ENCODE measurements around the gene EBLN2.

EBLN2 gene

GRCh38 chr3:73036694-73037591 lies 24.5 kb upstream of the EBLN2 start:
- Histone ChIP-seq H3K4me1 (ENCODE audit: insufficient read depth, low read length) (peaks cover 30% of the 10 kb centered on the region), H3K9me3 (ENCODE audit: low read length) (no peaks in the 10 kb centered on the region), H3K27ac (ENCODE audit: low read depth, low read length) (no peak overlapping the region), H3K27me3 (ENCODE audit: control insufficient read depth in 1 of 2, insufficient read depth in 2 of 2, low read length in 2 of 2) (no peaks in the 10 kb centered on the region), H3K9ac (ENCODE audit: low read length) (no peak overlapping the region), H3K36me3 (ENCODE audit: insufficient read depth, low read length) (no peaks in the 10 kb centered on the region), H3K4me3 (ENCODE audit: low read depth in 1 of 2, low read length in 2 of 2) (no peak overlapping the region)

- no peak overlapping the region for H3K4me3 ChIP-seq (ENCODE audit: low read depth in 1 of 2, low read length in 2 of 2)
- H3K9ac ChIP-seq (ENCODE audit: low read length) = no peak overlapping the region
- H3K9me3 ChIP-seq (ENCODE audit: low read length) = no peaks in the 10 kb centered on the region
- H3K36me3 ChIP-seq (ENCODE audit: insufficient read depth, low read length) = no peaks in the 10 kb centered on the region
- no peaks in the 10 kb centered on the region for H3K27me3 ChIP-seq (ENCODE audit: control insufficient read depth in 1 of 2, insufficient read depth in 2 of 2, low read length in 2 of 2)
- peaks cover 26% of the 10 kb centered on the region for H3K4me1 ChIP-seq (ENCODE audit: insufficient read depth, low read length)
- no peak overlapping the region for H3K27ac ChIP-seq (ENCODE audit: low read depth, low read length)
These were observed 19.9 kb upstream of the EBLN2 start for GRCh38 chr3:73041537-73041936.

GRCh38 chr3:73043414-73043813 lies 18.0 kb upstream of the EBLN2 start:
- H3K27ac ChIP-seq (ENCODE audit: low read depth, low read length) = no peak overlapping the region
- no peak overlapping the region for H3K4me3 ChIP-seq (ENCODE audit: low read depth in 1 of 2, low read length in 2 of 2)
- no peaks in the 10 kb centered on the region for H3K36me3 ChIP-seq (ENCODE audit: insufficient read depth, low read length)
- no peaks in the 10 kb centered on the region for H3K27me3 ChIP-seq (ENCODE audit: control insufficient read depth in 1 of 2, insufficient read depth in 2 of 2, low read length in 2 of 2)
- H3K4me1 ChIP-seq (ENCODE audit: insufficient read depth, low read length) = peaks cover 16% of the 10 kb centered on the region
- no peak overlapping the region for H3K9ac ChIP-seq (ENCODE audit: low read length)
- H3K9me3 ChIP-seq (ENCODE audit: low read length) = no peaks in the 10 kb centered on the region

GRCh38 chr3:73045391-73045790 lies 16.1 kb upstream of the EBLN2 start:
- Histone ChIP-seq H3K36me3 (ENCODE audit: insufficient read depth, low read length) (no peaks in the 10 kb centered on the region), H3K4me3 (ENCODE audit: low read depth in 1 of 2, low read length in 2 of 2) (no peak overlapping the region), H3K27me3 (ENCODE audit: control insufficient read depth in 1 of 2, insufficient read depth in 2 of 2, low read length in 2 of 2) (no peaks in the 10 kb centered on the region), H3K9me3 (ENCODE audit: low read length) (no peaks in the 10 kb centered on the region), H3K27ac (ENCODE audit: low read depth, low read length) (no peak overlapping the region), H3K4me1 (ENCODE audit: insufficient read depth, low read length) (peaks cover 14% of the 10 kb centered on the region), H3K9ac (ENCODE audit: low read length) (no peak overlapping the region)

GRCh38 chr3:73046195-73046594 lies 15.3 kb upstream of the EBLN2 start:
- no peak overlapping the region for H3K9ac ChIP-seq (ENCODE audit: low read length)
- H3K27me3 ChIP-seq (ENCODE audit: control insufficient read depth in 1 of 2, insufficient read depth in 2 of 2, low read length in 2 of 2) = no peaks in the 10 kb centered on the region
- peaks cover 14% of the 10 kb centered on the region for H3K4me1 ChIP-seq (ENCODE audit: insufficient read depth, low read length)
- no peak overlapping the region for H3K27ac ChIP-seq (ENCODE audit: low read depth, low read length)
- no peaks in the 10 kb centered on the region for H3K36me3 ChIP-seq (ENCODE audit: insufficient read depth, low read length)
- no peak overlapping the region for H3K4me3 ChIP-seq (ENCODE audit: low read depth in 1 of 2, low read length in 2 of 2)
- H3K9me3 ChIP-seq (ENCODE audit: low read length) = no peaks in the 10 kb centered on the region

- Histone ChIP-seq H3K9ac (ENCODE audit: low read length) (no peak overlapping the region), H3K9me3 (ENCODE audit: low read length) (no peaks in the 10 kb centered on the region), H3K4me3 (ENCODE audit: low read depth in 1 of 2, low read length in 2 of 2) (no peak overlapping the region), H3K27ac (ENCODE audit: low read depth, low read length) (no peak overlapping the region), H3K27me3 (ENCODE audit: control insufficient read depth in 1 of 2, insufficient read depth in 2 of 2, low read length in 2 of 2) (no peaks in the 10 kb centered on the region), H3K4me1 (ENCODE audit: insufficient read depth, low read length) (peaks cover 11% of the 10 kb centered on the region), H3K36me3 (ENCODE audit: insufficient read depth, low read length) (no peaks in the 10 kb centered on the region)
These were observed 12.1 kb upstream of the EBLN2 start for GRCh38 chr3:73049319-73049718.

- no peak overlapping the region for H3K4me3 ChIP-seq (ENCODE audit: low read depth in 1 of 2, low read length in 2 of 2)
- H3K36me3 ChIP-seq (ENCODE audit: insufficient read depth, low read length) = no peaks in the 10 kb centered on the region
- no peak overlapping the region for H3K27ac ChIP-seq (ENCODE audit: low read depth, low read length)
- no peak overlapping the region for H3K9ac ChIP-seq (ENCODE audit: low read length)
- peaks cover 14% of the 10 kb centered on the region for H3K4me1 ChIP-seq (ENCODE audit: insufficient read depth, low read length)
- no peaks in the 10 kb centered on the region for H3K27me3 ChIP-seq (ENCODE audit: control insufficient read depth in 1 of 2, insufficient read depth in 2 of 2, low read length in 2 of 2)
- H3K9me3 ChIP-seq (ENCODE audit: low read length) = no peaks in the 10 kb centered on the region
These were observed 8.6 kb upstream of the EBLN2 start for GRCh38 chr3:73052857-73053256.

GRCh38 chr3:73055583-73055982 lies 5.9 kb upstream of the EBLN2 start:
- Histone ChIP-seq H3K27ac (ENCODE audit: low read depth, low read length) (no peak overlapping the region), H3K36me3 (ENCODE audit: insufficient read depth, low read length) (no peaks in the 10 kb centered on the region), H3K27me3 (ENCODE audit: control insufficient read depth in 1 of 2, insufficient read depth in 2 of 2, low read length in 2 of 2) (no peaks in the 10 kb centered on the region), H3K9ac (ENCODE audit: low read length) (no peak overlapping the region), H3K4me1 (ENCODE audit: insufficient read depth, low read length) (peaks cover 14% of the 10 kb centered on the region), H3K4me3 (ENCODE audit: low read depth in 1 of 2, low read length in 2 of 2) (no peak overlapping the region), H3K9me3 (ENCODE audit: low read length) (no peaks in the 10 kb centered on the region)

GRCh38 chr3:73056014-73056844 lies 5.2 kb upstream of the EBLN2 start:
- peaks cover 14% of the 10 kb centered on the region for H3K4me1 ChIP-seq (ENCODE audit: insufficient read depth, low read length)
- no peak overlapping the region for H3K4me3 ChIP-seq (ENCODE audit: low read depth in 1 of 2, low read length in 2 of 2)
- no peak overlapping the region for H3K27ac ChIP-seq (ENCODE audit: low read depth, low read length)
- no peaks in the 10 kb centered on the region for H3K27me3 ChIP-seq (ENCODE audit: control insufficient read depth in 1 of 2, insufficient read depth in 2 of 2, low read length in 2 of 2)
- H3K9ac ChIP-seq (ENCODE audit: low read length) = no peak overlapping the region
- no peaks in the 10 kb centered on the region for H3K9me3 ChIP-seq (ENCODE audit: low read length)
- H3K36me3 ChIP-seq (ENCODE audit: insufficient read depth, low read length) = no peaks in the 10 kb centered on the region

GRCh38 chr3:73056845-73057150 lies 4.7 kb upstream of the EBLN2 start:
- Histone ChIP-seq H3K4me3 (ENCODE audit: low read depth in 1 of 2, low read length in 2 of 2) (no peak overlapping the region), H3K27me3 (ENCODE audit: control insufficient read depth in 1 of 2, insufficient read depth in 2 of 2, low read length in 2 of 2) (no peaks in the 10 kb centered on the region), H3K27ac (ENCODE audit: low read depth, low read length) (no peak overlapping the region), H3K9me3 (ENCODE audit: low read length) (no peaks in the 10 kb centered on the region), H3K9ac (ENCODE audit: low read length) (no peak overlapping the region), H3K4me1 (ENCODE audit: insufficient read depth, low read length) (peaks cover 14% of the 10 kb centered on the region), H3K36me3 (ENCODE audit: insufficient read depth, low read length) (peaks cover under 1% of the 10 kb centered on the region)

- Histone ChIP-seq H3K36me3 (ENCODE audit: insufficient read depth, low read length) (peaks cover 31% of the 10 kb centered on the region), H3K27ac (ENCODE audit: low read depth, low read length) (no peak overlapping the region), H3K27me3 (ENCODE audit: control insufficient read depth in 1 of 2, insufficient read depth in 2 of 2, low read length in 2 of 2) (no peaks in the 10 kb centered on the region), H3K9ac (ENCODE audit: low read length) (no peak overlapping the region), H3K9me3 (ENCODE audit: low read length) (no peaks in the 10 kb centered on the region), H3K4me3 (ENCODE audit: low read depth in 1 of 2, low read length in 2 of 2) (no peak overlapping the region), H3K4me1 (ENCODE audit: insufficient read depth, low read length) (peaks cover 8% of the 10 kb centered on the region)
These were observed 1.1 kb upstream of the EBLN2 start for GRCh38 chr3:73060302-73060723.

Measured in muscle layer of colon (tissue), 2 donors.